ENCODE data around the gene METTL3.

The METTL3 gene

GRCh38 chr14:21543963-21544362 is 32.8 kb upstream of the METTL3 start:
- TF ChIP-seq, protein P1, sequence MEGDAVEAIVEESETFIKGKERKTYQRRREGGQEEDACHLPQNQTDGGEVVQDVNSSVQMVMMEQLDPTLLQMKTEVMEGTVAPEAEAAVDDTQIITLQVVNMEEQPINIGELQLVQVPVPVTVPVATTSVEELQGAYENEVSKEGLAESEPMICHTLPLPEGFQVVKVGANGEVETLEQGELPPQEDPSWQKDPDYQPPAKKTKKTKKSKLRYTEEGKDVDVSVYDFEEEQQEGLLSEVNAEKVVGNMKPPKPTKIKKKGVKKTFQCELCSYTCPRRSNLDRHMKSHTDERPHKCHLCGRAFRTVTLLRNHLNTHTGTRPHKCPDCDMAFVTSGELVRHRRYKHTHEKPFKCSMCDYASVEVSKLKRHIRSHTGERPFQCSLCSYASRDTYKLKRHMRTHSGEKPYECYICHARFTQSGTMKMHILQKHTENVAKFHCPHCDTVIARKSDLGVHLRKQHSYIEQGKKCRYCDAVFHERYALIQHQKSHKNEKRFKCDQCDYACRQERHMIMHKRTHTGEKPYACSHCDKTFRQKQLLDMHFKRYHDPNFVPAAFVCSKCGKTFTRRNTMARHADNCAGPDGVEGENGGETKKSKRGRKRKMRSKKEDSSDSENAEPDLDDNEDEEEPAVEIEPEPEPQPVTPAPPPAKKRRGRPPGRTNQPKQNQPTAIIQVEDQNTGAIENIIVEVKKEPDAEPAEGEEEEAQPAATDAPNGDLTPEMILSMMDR (IDR thresholded peaks at IDR 0.05; ENCODE audit: insufficient read depth, low read depth, low read length, missing control alignments), result no peak
- DNase-seq (ENCODE audit: low read depth), result no peak
- H3K4me3 ChIP-seq (ENCODE audit: low read depth, low read length), result no peak overlapping the region

GRCh38 chr14:21543521-21543960 is 32.4 kb upstream of the METTL3 start:
- TF ChIP-seq, protein P1 (IDR thresholded peaks at IDR 0.05; ENCODE audit: insufficient read depth, low read depth, low read length, missing control alignments), result no peak
- H3K4me3 ChIP-seq (ENCODE audit: low read depth, low read length), result no peak overlapping the region
- no peak for DNase-seq (ENCODE audit: low read depth)

DNA sequence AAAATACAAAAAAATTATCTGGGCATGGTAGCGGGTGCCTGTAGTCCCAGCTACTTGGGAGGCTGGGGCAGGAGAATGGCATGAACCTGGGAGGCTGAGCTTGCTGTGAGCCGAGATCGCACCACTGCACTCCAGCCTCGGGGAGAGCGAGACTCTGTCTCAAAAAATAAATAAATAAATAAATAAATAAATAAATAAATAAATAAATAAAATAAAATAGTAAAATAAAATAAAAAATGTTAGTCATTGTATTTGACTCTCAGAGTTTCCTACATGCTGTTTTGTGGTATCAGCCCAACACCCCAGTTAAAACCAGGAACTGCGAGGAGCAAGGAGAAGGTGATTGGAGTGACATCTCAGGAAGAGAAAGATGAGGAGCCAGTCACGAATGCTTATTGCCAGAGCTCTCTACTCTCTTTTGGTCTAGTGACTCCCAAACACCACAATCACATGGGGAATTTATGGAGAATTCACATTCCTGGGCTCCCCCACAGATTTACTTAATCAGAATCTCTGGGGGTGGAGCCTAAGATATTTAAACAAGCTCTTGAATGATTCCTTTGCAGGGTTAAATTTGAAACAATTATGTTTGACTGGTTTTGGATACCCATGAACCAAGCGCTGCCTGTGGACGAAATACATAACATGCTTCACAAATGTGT is 30.4 kb upstream of the METTL3 start:
- TF ChIP-seq, protein P1 (IDR thresholded peaks at IDR 0.05; ENCODE audit: insufficient read depth, low read depth, low read length, missing control alignments), result no peak
- H3K4me3 ChIP-seq (ENCODE audit: low read depth, low read length), result no peak overlapping the region
- no peak for DNase-seq (ENCODE audit: low read depth)

DNA sequence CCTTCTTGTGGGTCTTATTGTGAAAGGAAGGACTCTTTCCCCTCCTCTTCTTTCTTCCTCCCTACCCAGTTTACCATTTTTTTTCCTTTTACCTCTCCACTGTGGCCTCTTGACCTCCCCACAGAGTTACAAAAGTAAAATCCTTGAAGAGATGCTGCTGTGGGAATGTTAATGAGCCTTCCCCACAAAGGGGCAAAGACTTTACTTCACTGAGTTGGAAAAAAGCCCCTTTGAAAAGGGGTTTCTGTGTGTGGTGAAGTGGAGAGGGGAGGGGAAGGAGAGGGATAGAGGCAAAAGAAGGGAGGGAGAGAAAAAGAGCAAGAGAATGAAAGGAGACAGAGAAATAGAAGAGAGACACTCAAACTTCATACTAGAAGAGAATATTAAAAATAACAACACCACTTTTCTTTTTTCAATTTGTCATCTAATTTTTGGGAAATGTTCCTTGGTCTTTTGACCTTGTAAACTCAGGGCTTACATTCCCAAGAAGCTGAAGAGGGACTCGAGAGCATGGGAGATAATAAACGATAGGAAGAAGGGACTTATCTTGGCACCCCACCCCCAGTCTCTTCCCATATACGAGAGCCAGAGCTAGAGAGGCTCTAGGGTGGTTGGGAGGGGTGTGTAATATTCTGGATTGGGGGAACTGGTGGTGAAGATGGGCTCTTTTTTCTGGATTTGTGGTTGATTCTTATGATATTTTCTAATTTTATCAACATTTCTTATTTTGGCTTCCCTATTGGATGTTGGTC is 28.2 kb upstream of the METTL3 start:
- DNase-seq (ENCODE audit: low read depth), result no peak
- TF ChIP-seq, protein P1 (IDR thresholded peaks at IDR 0.05; ENCODE audit: insufficient read depth, low read depth, low read length, missing control alignments), result no peak
- no peak overlapping the region for H3K4me3 ChIP-seq (ENCODE audit: low read depth, low read length)

DNA sequence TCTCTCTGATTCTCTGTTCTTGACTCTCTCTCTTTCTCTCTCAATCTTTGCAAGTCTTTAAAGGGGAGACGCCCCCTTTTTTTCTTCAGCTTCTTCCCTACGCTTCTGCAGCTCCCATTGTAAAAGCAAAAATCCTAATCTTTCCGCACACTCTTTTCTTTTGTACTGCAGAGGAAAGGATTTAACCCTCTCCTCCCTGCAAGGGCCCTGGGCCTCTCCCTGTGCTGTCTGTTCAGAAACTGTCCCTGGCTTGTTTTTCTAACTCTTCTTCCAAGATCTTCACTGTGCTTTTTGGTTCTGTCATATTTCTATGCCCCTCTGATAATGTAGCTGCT is 25.9 kb upstream of the METTL3 start:
- no peak overlapping the region for H3K4me3 ChIP-seq (ENCODE audit: low read depth, low read length)
- no peak for DNase-seq (ENCODE audit: low read depth)
- TF ChIP-seq, protein P1 (IDR thresholded peaks at IDR 0.05; ENCODE audit: insufficient read depth, low read depth, low read length, missing control alignments), result no peak

DNA sequence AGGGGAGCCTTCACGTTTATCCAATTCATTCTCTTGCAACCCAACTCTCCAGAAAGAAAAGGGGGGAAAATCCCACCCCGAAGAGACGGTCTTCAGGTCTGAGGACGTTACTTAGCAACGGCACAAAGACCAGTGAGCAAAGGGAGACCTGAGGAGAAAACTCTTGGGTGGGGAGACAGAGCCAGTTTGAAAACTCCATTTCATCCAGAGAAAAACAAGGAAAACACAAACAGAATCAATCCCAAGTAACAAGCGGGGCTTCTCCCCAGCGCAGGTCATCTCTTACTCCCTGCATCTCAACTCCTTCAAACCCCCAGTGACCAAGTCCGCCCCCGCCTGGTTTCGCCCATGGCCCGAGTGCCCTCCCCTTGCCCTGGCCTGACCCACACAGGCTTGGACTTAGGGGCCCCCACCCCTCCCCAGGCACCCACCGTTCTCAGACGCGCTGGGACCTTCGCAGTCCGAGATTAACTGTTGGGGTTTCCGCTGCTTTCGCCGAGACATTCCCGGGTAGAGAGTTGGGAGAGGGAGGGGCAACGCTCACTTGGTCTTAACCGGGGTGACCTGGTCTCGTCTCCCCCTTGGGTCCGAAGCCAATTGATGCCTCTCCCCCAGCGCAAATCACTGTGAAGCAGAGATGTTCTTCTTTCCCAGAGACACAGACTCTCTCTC is 25.4 kb upstream of the METTL3 start:
- H3K4me3 ChIP-seq (ENCODE audit: low read depth, low read length), result no peak overlapping the region
- DNase-seq (ENCODE audit: low read depth), result no peak
- TF ChIP-seq, protein P1 (IDR thresholded peaks at IDR 0.05; ENCODE audit: insufficient read depth, low read depth, low read length, missing control alignments), result no peak
